ENCODE results near the gene PLEKHG4.

DNA sequence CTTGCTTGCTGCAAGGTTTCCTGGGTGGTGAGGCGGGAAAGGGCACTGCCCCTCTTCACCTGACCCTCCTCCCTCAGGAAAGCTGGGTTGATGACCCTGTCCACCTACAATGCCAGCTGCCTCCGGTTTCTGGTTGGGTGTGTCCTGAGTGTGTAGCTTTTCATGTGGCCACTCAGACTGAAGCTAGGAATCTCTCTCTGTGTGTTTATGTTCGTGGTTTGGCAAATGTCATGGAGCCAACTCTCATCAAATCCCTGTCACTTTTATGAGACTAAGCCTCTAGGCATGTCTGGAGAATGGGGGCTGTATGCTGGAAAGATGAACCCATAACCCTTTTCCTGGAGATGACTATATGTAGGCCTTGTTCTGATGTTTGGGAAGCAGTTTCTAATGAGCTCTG is 17.1 kb downstream of the PLEKHG4 start:
- TF ChIP-seq POLR2A (IDR thresholded peaks at IDR 0.05) (no peak), CTCF (IDR thresholded peaks at IDR 0.05) (no peak)

Measured in ovary (tissue), 3 donors.